Heart left ventricle (tissue), 13 donors: Measurements from ENCODE around the gene NFIC.

Experiments
- CTCF ChIP-seq, 12 donors: fragments of 200-600 bp; sonication (generic) in 4 of 12; IDR thresholded peaks; one replicate each; pipeline versions ENCODE4 v1.5.0 to v1.8.0; 2018 to 2022; ENCODE audit warnings: antibody characterized with exemption in 12 of 12, mild to moderate bottlenecking in 5 of 12
- POLR2A ChIP-seq, 2 donors: fragments of 450-650 bp; IDR thresholded peaks; one replicate each; pipeline ENCODE4 v1.6.1; 2017; ENCODE audit warnings: antibody characterized with exemption in 2 of 2, mild to moderate bottlenecking in 2 of 2, moderate library complexity in 2 of 2
- donor health status: ischemic (EF 13 %, LVEDD 7.1; RV severe dilation, severe dysfunction).
- donor health status: DM: no; HTN: yes; CAD: no.
- donor health status: DM: no; HTN: no; CAD: no.
- donor health status: ischemic (EF 25% LVEDD 6.9; RV normal size, moderate dysfunction).
- donor health status: ischemic (EF 25% LVEDD 5.7; RV mildly dilated, moderate dysfunction).
- donor health status: ischemic (EF 35%, LVEDD 5.7; RV mildly dilated, moderate dysfunction).
- donor health status: nonischemic (EF 11% LVEDD 7.7; RV severe dilation, severe dysfunction).
- donor health status: DM: yes; HTN: yes; CAD: no.
- donor health status: PGD.
- donor health status: ischemic (EF 29% LVEDD 5.4; RV normal size, mild dysfunction).
- donor health status: nonischemic (EF 23%, LVEDD 6.1; RV moderate dilation, normal function).

DNA sequence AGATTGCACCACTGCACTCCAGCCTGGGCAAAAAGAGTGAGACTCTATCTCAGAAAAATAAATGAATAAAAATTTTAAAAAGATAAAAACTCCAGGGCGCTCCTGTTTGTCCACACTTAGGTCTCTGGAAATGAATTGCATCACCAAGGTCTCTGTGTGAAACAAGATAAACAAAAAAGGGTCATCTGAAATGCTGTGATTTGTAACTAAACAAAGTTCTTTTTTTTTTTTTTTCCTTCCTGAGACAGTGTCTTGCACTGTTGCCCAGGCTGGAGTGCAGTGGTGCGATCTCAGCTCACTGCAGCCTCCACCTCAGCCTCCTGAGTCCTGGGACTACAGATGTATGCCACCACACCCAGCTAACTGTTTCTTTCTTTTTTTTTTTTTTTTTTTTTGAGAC lies 151.3 kb downstream of the NFIC start:
- TF ChIP-seq CTCF (IDR thresholded peaks at IDR 0.05) (no peak), POLR2A (IDR thresholded peaks at IDR 0.05) (no peak)
